ENCODE measurements around the gene TACC2.

DNA sequence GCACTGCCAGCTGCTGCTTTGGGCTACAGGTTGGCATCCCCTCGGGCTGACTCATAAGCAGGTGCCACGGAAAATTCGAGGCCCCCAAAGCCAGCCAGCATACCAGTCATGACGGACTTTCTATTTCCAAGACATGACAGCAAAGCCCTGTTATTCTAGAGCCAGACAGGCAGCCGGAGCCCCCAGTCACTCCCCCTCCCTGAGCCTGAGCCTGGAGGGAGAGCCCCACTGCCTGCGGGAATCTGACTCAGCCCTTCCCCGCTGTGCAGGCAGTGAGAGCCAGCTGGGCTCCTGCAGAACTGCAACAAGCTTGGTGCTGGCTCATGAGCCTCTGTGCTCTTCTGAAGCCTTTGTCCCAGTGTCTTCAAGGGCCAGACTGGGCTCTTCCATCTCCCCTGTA is 297.9 kb downstream of the TACC2 start:
- TF ChIP-seq, protein P1, sequence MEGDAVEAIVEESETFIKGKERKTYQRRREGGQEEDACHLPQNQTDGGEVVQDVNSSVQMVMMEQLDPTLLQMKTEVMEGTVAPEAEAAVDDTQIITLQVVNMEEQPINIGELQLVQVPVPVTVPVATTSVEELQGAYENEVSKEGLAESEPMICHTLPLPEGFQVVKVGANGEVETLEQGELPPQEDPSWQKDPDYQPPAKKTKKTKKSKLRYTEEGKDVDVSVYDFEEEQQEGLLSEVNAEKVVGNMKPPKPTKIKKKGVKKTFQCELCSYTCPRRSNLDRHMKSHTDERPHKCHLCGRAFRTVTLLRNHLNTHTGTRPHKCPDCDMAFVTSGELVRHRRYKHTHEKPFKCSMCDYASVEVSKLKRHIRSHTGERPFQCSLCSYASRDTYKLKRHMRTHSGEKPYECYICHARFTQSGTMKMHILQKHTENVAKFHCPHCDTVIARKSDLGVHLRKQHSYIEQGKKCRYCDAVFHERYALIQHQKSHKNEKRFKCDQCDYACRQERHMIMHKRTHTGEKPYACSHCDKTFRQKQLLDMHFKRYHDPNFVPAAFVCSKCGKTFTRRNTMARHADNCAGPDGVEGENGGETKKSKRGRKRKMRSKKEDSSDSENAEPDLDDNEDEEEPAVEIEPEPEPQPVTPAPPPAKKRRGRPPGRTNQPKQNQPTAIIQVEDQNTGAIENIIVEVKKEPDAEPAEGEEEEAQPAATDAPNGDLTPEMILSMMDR (IDR thresholded peaks at IDR 0.05): no peak
- no peak for TF ChIP-seq POLR2A (IDR thresholded peaks at IDR 0.05)

All from thyroid gland (tissue), 4 donors.